ENCODE measurements around the gene NRK.
"Not testable (repeated sequence)": the region's sequence is repeated elsewhere in the genome, so short reads cannot be mapped to it uniquely, and the experiment has no call there.

The NRK gene

DNA sequence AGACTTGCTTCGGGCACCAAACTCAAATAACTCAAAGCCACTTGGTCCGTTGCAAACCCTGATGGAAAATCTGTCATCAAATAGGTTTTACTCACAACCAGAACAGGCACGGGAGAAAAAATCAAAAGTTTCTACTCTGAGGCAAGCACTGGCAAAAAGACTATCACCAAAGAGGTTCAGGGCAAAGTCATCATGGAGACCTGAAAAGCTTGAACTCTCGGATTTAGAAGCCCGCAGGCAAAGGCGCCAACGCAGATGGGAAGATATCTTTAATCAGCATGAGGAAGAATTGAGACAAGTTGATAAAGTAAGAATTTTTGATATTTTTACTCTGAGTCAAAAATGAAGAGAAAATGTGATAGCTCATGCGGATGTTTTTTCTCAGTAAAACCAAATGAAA lies 87.2 kb downstream of the NRK start:
- no peak for DNase-seq

DNA sequence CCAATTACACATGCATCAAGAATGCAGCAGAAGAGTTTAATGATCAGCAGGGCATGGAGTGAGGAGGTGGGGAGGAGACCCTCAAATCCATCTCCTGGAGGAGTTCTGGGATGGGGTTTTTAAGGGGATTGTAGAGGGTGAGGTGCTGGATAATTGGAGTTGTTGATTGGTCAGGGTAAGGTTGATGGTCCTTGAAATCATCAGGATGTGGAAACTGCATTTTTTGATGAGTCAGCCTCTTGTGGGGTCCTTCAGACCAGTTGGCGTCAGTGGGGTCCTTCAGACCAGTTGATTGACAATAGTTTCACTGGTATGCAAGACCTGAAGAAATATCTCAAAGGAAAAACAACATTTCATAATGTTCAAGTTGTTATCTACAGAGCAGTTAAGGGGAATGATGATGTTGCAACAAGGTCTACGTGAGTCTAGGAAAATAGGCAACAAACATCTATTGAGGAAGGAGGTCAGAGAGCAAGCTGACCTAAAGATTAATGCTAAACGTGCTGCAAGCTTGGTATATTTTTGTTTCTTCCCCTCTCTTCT lies 88.3 kb downstream of the NRK start:
- DNase-seq, result no peak

DNA sequence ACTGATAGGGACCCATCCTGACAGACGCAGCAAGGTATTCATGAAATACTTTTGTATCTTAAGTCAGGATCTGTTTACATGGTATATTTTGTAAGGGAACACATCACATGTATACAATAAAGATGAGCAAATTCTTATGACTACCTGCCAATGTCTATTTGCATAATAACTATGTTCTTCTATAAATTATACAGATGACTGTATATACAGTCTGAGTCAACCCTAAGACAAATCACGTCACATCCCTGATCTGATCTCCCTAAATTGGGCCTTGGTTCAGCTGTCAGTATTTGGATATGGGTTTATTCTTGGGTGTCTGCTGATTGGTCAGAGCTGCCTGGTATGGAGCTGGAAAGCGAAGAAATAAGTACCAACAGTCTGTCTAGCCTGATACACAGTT lies 122.9 kb downstream of the NRK start:
- no peak for DNase-seq

DNA sequence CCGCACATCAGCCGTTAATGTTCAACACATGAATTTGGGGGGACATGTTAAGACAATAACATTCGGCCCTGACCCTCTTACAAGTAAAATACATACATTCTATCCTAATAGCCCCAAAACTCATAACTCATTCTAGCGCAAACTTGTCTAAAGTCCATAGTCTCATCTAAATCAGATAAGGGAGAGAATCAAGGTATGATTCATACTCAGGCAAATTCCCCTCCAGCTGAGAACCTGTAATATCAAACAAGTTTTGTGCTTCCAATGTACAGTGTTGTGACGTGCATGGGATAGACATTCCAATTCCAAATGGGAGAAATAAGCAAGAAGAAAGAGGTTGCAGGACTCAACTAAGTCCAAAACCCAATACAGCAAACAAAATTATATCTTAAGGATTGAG lies 147.1 kb downstream of the NRK start:
- DNase-seq, result no peak

DNA sequence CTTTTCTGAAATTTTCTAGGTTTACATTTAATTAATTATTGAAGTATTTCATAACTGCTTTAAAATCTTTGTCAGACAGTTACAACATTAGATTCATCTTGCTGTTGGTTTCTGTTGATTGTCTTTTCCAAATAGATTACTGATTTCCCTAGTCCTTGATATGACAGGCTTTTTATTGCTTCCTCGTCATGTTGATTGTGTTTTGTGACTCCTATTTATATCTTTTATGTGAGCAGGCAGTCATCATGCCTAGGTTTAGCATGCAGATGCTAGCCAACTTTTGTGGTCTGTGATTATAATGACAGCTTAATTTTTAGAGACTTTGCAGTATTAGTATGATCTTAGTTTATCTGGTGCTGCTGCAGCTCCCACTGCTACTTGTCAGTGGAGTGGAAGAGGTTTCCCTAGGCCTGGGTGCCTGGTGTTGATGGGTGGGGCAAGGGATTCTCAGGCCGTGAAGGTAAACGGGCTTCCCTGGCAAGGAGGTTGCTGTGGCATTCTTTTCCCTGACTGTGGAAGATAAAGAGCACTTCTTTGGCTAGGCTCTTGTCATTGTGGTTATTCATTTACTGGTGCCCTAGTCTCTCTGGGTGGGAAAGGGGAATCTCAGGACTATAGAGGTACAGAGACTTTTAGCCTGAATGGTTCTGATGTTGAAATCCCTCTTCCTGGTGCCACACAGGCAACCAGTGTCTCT lies 150.5 kb downstream of the NRK start:
- no peak for DNase-seq

DNA sequence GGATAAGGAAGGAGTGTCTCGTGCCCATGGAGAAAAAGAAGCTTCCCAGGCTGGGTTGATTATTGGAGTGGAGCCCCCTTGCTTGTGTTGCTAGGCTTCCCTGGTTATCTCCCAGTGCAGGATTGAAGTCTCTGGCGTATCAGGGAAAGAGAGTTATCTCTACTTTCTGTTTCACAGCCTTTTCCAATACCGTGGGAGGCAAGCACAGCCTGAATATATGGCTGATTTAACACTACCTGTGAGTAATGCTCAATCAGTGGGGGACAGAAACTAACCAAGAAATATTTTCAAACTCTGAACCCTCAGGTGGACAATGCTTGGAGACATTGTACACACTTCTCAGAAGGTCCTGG lies 151.0 kb downstream of the NRK start:
- no peak for DNase-seq

DNA sequence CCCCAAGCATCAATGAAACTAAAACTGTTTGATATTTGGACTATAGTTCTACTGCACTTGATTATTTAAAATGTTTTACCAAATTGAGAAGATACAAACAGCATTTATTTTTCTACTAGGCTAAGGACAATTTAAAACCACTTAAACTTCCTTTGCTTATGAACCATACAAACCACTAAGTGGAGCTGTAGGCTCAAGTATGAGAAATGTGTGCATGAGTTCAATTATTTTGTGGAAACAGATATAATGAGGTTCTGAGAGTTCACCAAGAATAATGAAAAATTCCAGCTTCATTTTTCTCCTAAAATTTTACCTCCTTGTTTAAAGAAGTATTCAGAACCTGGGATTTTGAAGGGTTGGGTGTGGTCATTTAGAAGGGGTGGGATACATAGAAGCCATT lies 153.0 kb downstream of the NRK start:
- DNase-seq, result peak; percentile 0

DNA sequence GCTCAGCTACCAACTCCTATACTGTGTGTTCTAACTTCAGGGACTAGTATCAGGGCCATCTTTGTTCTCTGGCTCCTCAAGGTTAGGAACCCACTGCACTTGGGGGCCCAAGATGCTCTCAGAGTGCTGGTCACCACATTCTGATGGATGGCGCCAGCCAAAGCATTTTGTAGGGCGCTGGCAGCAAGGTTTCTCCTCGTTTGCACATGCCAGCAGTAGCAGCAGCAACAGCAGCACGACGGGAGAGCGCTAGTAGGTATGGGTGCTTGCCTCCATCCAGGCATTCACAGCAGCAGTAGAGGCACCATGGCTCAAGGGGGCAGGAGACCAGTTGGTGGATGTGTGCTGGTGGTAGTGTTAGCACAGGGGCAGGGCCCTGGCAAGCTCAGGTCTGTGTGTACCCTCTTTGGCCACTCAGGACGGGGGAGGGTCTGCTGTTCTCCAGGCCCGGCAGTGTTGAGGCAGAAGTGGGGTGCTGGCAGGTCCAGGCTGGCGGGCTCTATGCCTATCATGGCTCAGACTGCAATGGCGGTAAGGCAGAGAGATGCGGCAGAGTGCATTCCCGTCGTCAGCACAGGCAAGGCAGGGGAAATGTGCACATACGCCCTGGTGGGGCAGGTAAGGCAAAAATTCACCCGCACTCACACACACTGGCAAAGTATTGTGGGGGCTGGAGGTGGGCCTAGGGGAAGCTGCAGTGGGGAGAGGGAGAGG lies 159.6 kb downstream of the NRK start:
- DNase-seq, result no peak

DNA sequence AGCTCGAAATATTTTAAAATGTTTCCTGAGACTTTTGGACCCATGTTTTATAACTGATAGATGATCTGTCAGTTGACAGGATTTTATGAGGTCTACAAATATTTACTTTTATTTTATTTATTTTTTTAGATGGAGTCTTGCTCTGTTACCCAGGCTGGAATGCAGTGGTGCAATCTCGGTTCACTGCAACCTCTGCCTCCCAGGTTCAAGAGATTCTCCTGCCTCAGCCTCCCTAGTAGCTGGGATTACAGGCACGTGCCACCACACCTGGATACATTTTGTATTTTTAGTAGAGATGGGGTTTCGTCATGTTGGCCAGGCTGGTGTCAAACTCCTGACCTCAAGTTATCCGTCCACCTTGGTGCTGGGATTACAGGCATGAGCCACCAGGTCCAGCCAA lies 166.1 kb downstream of the NRK start:
- not testable (repeated sequence) for DNase-seq

DNA sequence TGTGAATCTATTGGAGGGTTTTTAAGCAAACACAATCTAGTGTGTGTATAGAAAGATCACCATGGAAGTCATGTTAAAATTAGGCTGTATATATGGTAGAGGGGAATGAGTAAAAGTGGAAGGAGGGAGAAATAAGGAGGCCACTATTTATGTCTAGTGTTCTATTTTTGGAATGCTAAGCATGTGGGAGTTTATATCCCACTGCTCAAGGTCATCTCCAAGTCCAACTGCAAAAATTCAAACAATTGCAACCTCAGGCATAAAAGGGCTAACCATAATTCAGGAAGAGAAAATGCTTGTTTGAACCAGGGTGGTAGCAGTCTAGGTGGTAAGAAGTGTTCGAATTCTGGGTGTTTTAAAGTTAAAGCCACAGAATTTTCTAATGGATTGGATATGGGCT lies 177.0 kb downstream of the NRK start:
- DNase-seq, result no peak

DNA sequence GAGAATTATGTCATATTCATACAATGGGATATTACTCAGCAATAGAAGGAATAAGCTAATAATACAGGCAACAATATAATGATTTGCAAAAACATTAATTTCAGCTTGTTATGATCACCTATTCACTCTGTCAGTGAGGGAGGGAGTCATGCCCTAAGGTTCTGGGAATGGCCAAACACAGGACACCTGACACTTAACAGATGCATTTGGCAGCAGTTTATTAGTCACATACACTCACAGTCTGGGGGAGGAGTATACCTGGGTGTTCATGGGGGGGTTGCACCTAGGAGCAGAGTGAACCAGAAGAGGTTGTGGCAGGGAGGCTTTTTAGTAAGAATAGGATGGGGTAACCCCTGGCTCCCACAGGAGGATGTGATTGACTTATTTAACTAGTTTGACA lies 177.9 kb downstream of the NRK start:
- DNase-seq, result no peak

DNA sequence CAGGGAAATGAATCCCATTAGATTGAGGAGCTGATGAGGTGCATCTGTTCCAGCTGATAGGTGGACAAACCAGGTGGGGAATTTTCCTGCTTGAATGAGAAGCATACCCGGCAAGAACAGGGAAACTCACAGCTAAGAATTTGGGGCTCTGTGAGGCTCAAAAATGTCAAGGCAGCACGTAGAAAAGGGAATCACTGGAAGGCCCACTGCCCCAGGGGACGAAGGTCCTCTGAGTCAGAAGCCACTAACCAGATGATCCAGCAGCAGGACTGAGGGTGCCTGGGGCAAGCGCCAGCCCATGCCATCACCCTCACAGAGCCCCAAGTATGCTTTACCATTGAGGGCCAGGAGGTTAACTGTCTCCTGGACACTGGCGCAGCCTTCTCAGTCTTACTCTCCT lies 178.3 kb downstream of the NRK start:
- not testable (repeated sequence) for DNase-seq

DNA sequence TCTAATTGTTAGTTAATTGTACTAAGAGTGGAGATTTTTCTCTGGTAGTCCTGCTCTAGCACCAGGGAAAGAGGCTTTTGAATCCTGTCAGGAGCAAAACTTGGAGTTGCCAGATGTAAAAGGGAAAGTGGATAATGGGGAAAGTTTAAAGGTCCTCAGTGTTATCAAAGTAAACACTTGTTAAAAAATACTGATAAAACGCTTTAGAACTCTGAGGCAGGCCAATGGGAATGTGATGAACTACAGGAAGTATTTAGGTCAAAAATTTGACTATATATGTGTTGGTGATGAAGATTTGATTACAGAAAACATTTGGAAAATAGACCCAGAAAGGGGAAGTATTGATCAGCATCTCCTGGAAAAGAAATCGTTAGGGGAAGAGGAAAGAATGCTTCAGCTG lies 183.3 kb downstream of the NRK start:
- no peak for DNase-seq

DNA sequence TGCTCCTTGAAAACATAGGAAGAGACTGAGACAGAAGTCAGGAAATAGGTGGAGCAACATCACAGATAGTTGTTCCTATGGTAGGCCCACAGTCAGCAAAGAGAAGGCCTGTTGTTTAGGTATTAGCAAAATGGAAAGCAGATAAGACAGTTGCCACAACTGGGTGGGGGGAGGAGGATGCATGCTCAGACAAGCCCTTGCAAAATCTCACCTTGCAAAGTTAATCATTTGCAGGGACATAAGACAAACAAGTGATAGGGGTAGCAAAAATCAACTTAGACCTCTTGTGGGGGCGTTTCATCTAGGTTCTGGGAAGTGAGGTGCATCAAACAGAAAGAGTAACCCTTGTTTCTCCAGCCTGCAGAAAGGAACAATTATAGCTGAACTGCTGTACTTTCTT lies 185.5 kb downstream of the NRK start:
- DNase-seq, result no peak

Measured in DMS 273 treated with DMSO at 0.1 percent for 48 hours (cell line).